SIG-M5 treated with dmso at 0.1 percent for 504 hours (cell line): ENCODE data around the gene TBCD.

ENCODE experiments used
- DNase-seq: peaks from one replicate; lab custom pipeline; 2025; ENCODE audit not compliant: unreplicated experiment; lab: John Stamatoyannopoulos, UW

Gene TBCD

GRCh38 chr17:82789806-82790205, 37.9 kb downstream of the TBCD start:
- DNase-seq = no peak

GRCh38 chr17:82790391-82790790, 38.5 kb downstream of the TBCD start:
- no peak for DNase-seq

GRCh38 chr17:82791532-82791931, 39.7 kb downstream of the TBCD start:
- DNase-seq = no peak

GRCh38 chr17:82793974-82794630, 42.2 kb downstream of the TBCD start:
- no peak for DNase-seq

- no peak for DNase-seq
Measured at GRCh38 chr17:82794781-82795482, 43.1 kb downstream of the TBCD start.

GRCh38 chr17:82795615-82796014, 43.8 kb downstream of the TBCD start:
- DNase-seq = no peak

- no peak for DNase-seq
Measured at GRCh38 chr17:82797061-82797460, 45.2 kb downstream of the TBCD start.

- DNase-seq = no peak
Measured at GRCh38 chr17:82798752-82799151, 46.9 kb downstream of the TBCD start.

- no peak for DNase-seq
Measured at GRCh38 chr17:82799591-82799990, 47.7 kb downstream of the TBCD start.

- DNase-seq = no peak
Measured at GRCh38 chr17:82800885-82801284, 49.0 kb downstream of the TBCD start.

GRCh38 chr17:82801377-82801970, 49.6 kb downstream of the TBCD start:
- DNase-seq = no peak

- no peak for DNase-seq
Measured at GRCh38 chr17:82802075-82802780, 50.4 kb downstream of the TBCD start.

- DNase-seq = no peak
Measured at GRCh38 chr17:82803185-82803584, 51.3 kb downstream of the TBCD start.

GRCh38 chr17:82803606-82804005, 51.7 kb downstream of the TBCD start:
- DNase-seq = no peak

- no peak for DNase-seq
Measured at GRCh38 chr17:82804442-82805191, 52.8 kb downstream of the TBCD start.

- no peak for DNase-seq
Measured at GRCh38 chr17:82805254-82805653, 53.4 kb downstream of the TBCD start.

GRCh38 chr17:82805823-82806222, 54.0 kb downstream of the TBCD start:
- no peak for DNase-seq

GRCh38 chr17:82806645-82807044, 54.8 kb downstream of the TBCD start:
- DNase-seq = no peak

- no peak for DNase-seq
Measured at GRCh38 chr17:82807101-82807500, 55.2 kb downstream of the TBCD start.

- DNase-seq = no peak
Measured at GRCh38 chr17:82807562-82807961, 55.7 kb downstream of the TBCD start.

GRCh38 chr17:82808006-82808405, 56.1 kb downstream of the TBCD start:
- DNase-seq = no peak
